ENCODE results near the gene RPGRIP1L.

RPGRIP1L gene

GRCh38 chr16:53619235-53619634 lies 84.4 kb downstream of the RPGRIP1L start:
- Mint-ChIP-seq H3K4me3 (no peak overlapping the region), H3K36me3 (ENCODE audit: low read depth) (peaks cover 4% of the 10 kb centered on the region), H3K27ac (no peak overlapping the region), H3K4me1 (ENCODE audit: low read depth) (no peaks in the 10 kb centered on the region), H3K27me3 (no peaks in the 10 kb centered on the region), H3K9me3 (no peaks in the 10 kb centered on the region)
- DNase-seq = no peak

- Mint-ChIP-seq H3K4me3 (no peak overlapping the region), H3K36me3 (ENCODE audit: low read depth) (peaks cover 4% of the 10 kb centered on the region), H3K9me3 (no peaks in the 10 kb centered on the region), H3K4me1 (ENCODE audit: low read depth) (no peaks in the 10 kb centered on the region), H3K27me3 (no peaks in the 10 kb centered on the region), H3K27ac (no peak overlapping the region)
- DNase-seq = no peak
Observed at GRCh38 chr16:53614346-53614745, 89.3 kb downstream of the RPGRIP1L start.

GRCh38 chr16:53612003-53612402 lies 91.7 kb downstream of the RPGRIP1L start:
- Mint-ChIP-seq H3K9me3 (no peaks in the 10 kb centered on the region), H3K36me3 (ENCODE audit: low read depth) (no peaks in the 10 kb centered on the region), H3K27me3 (no peaks in the 10 kb centered on the region), H3K27ac (no peak overlapping the region), H3K4me1 (ENCODE audit: low read depth) (no peaks in the 10 kb centered on the region), H3K4me3 (no peak overlapping the region)
- DNase-seq = no peak

- H3K9me3 Mint-ChIP-seq = no peaks in the 10 kb centered on the region
- no peaks in the 10 kb centered on the region for H3K27me3 Mint-ChIP-seq
- H3K36me3 Mint-ChIP-seq (ENCODE audit: low read depth) = no peaks in the 10 kb centered on the region
- H3K4me3 Mint-ChIP-seq = no peak overlapping the region
- no peak overlapping the region for H3K27ac Mint-ChIP-seq
- no peaks in the 10 kb centered on the region for H3K4me1 Mint-ChIP-seq (ENCODE audit: low read depth)
- DNase-seq = no peak
Observed at GRCh38 chr16:53611179-53611696, 92.4 kb downstream of the RPGRIP1L start.

- H3K27ac Mint-ChIP-seq = no peak overlapping the region
- DNase-seq = no peak
- peaks cover 8% of the 10 kb centered on the region for H3K36me3 Mint-ChIP-seq (ENCODE audit: low read depth)
- H3K27me3 Mint-ChIP-seq = no peaks in the 10 kb centered on the region
- H3K4me3 Mint-ChIP-seq = no peak overlapping the region
- no peaks in the 10 kb centered on the region for H3K9me3 Mint-ChIP-seq
- H3K4me1 Mint-ChIP-seq (ENCODE audit: low read depth) = no peaks in the 10 kb centered on the region
Observed at GRCh38 chr16:53609536-53609935, 94.1 kb downstream of the RPGRIP1L start.

GRCh38 chr16:53608094-53608493 lies 95.6 kb downstream of the RPGRIP1L start:
- H3K36me3 Mint-ChIP-seq (ENCODE audit: low read depth) = peaks cover 16% of the 10 kb centered on the region
- no peak overlapping the region for H3K27ac Mint-ChIP-seq
- H3K9me3 Mint-ChIP-seq = no peaks in the 10 kb centered on the region
- DNase-seq = no peak
- no peak overlapping the region for H3K4me3 Mint-ChIP-seq
- no peaks in the 10 kb centered on the region for H3K27me3 Mint-ChIP-seq
- no peaks in the 10 kb centered on the region for H3K4me1 Mint-ChIP-seq (ENCODE audit: low read depth)

- H3K27ac Mint-ChIP-seq = no peak overlapping the region
- no peak overlapping the region for H3K4me3 Mint-ChIP-seq
Observed at GRCh38 chr16:53605831-53606400, 97.7 kb downstream of the RPGRIP1L start.

GRCh38 chr16:53605356-53605755 lies 98.3 kb downstream of the RPGRIP1L start:
- Mint-ChIP-seq H3K9me3 (no peaks in the 10 kb centered on the region), H3K27ac (no peak overlapping the region), H3K27me3 (no peaks in the 10 kb centered on the region), H3K36me3 (ENCODE audit: low read depth) (peaks cover 22% of the 10 kb centered on the region), H3K4me1 (ENCODE audit: low read depth) (no peaks in the 10 kb centered on the region), H3K4me3 (no peak overlapping the region)
- no peak for DNase-seq

More at GRCh38 chr16:53605831-53606400, 97.7 kb downstream of the RPGRIP1L start:
- no peak for DNase-seq
- Mint-ChIP-seq H3K36me3 (ENCODE audit: low read depth) (peaks cover 22% of the 10 kb centered on the region), H3K27me3 (no peaks in the 10 kb centered on the region), H3K9me3 (no peaks in the 10 kb centered on the region), H3K4me1 (ENCODE audit: low read depth) (no peaks in the 10 kb centered on the region)

- Mint-ChIP-seq H3K4me1 (ENCODE audit: low read depth) (no peaks in the 10 kb centered on the region), H3K27ac (no peak overlapping the region), H3K9me3 (no peaks in the 10 kb centered on the region), H3K27me3 (no peaks in the 10 kb centered on the region), H3K36me3 (ENCODE audit: low read depth) (peaks cover 22% of the 10 kb centered on the region), H3K4me3 (no peak overlapping the region)
- DNase-seq = no peak
Observed at GRCh38 chr16:53601961-53602360, 101.7 kb downstream of the RPGRIP1L start.

GRCh38 chr16:53600616-53601015 lies 103.0 kb downstream of the RPGRIP1L start:
- Mint-ChIP-seq H3K36me3 (ENCODE audit: low read depth) (peaks cover 22% of the 10 kb centered on the region), H3K9me3 (peaks cover 7% of the 10 kb centered on the region), H3K27me3 (no peaks in the 10 kb centered on the region), H3K27ac (no peak overlapping the region), H3K4me3 (no peak overlapping the region), H3K4me1 (ENCODE audit: low read depth) (no peaks in the 10 kb centered on the region)
- DNase-seq = no peak

- Mint-ChIP-seq H3K27me3 (no peaks in the 10 kb centered on the region), H3K4me3 (no peak overlapping the region), H3K9me3 (peaks cover 12% of the 10 kb centered on the region), H3K4me1 (ENCODE audit: low read depth) (no peaks in the 10 kb centered on the region), H3K27ac (no peak overlapping the region), H3K36me3 (ENCODE audit: low read depth) (peaks cover 18% of the 10 kb centered on the region)
- DNase-seq = no peak
Observed at GRCh38 chr16:53600126-53600525, 103.5 kb downstream of the RPGRIP1L start.

GRCh38 chr16:53599548-53599947 lies 104.1 kb downstream of the RPGRIP1L start:
- Mint-ChIP-seq H3K9me3 (peaks cover 13% of the 10 kb centered on the region), H3K36me3 (ENCODE audit: low read depth) (peaks cover 14% of the 10 kb centered on the region)

GRCh38 chr16:53598511-53599275 lies 105.0 kb downstream of the RPGRIP1L start:
- no peaks in the 10 kb centered on the region for H3K4me1 Mint-ChIP-seq (ENCODE audit: low read depth)
- no peak for DNase-seq
- H3K36me3 Mint-ChIP-seq (ENCODE audit: low read depth) = peaks cover 6% of the 10 kb centered on the region
- peaks cover 5% of the 10 kb centered on the region for H3K27me3 Mint-ChIP-seq
- H3K4me3 Mint-ChIP-seq = no peak overlapping the region
- no peak overlapping the region for H3K27ac Mint-ChIP-seq
- H3K9me3 Mint-ChIP-seq = peaks cover 13% of the 10 kb centered on the region

More at GRCh38 chr16:53599548-53599947, 104.1 kb downstream of the RPGRIP1L start:
- Mint-ChIP-seq H3K4me3 (no peak overlapping the region), H3K27ac (no peak overlapping the region), H3K27me3 (peaks cover 2% of the 10 kb centered on the region), H3K4me1 (ENCODE audit: low read depth) (no peaks in the 10 kb centered on the region)
- no peak for DNase-seq

GRCh38 chr16:53597776-53598175 lies 105.9 kb downstream of the RPGRIP1L start:
- H3K27me3 Mint-ChIP-seq = peaks cover 5% of the 10 kb centered on the region
- peaks cover 13% of the 10 kb centered on the region for H3K9me3 Mint-ChIP-seq
- no peaks in the 10 kb centered on the region for H3K4me1 Mint-ChIP-seq (ENCODE audit: low read depth)
- no peak overlapping the region for H3K4me3 Mint-ChIP-seq
- H3K27ac Mint-ChIP-seq = no peak overlapping the region
- DNase-seq = no peak
- peaks cover 6% of the 10 kb centered on the region for H3K36me3 Mint-ChIP-seq (ENCODE audit: low read depth)

- H3K27ac Mint-ChIP-seq = no peak overlapping the region
- DNase-seq = no peak
- H3K9me3 Mint-ChIP-seq = peaks cover 12% of the 10 kb centered on the region
Observed at GRCh38 chr16:53588081-53588648, 115.5 kb downstream of the RPGRIP1L start.

More at GRCh38 chr16:53588081-53588648, 115.5 kb downstream of the RPGRIP1L start:
- no peaks in the 10 kb centered on the region for H3K4me1 Mint-ChIP-seq (ENCODE audit: low read depth)
- H3K27me3 Mint-ChIP-seq = peaks cover 6% of the 10 kb centered on the region
- no peaks in the 10 kb centered on the region for H3K36me3 Mint-ChIP-seq (ENCODE audit: low read depth)
- no peak overlapping the region for H3K4me3 Mint-ChIP-seq
